Measurements from ENCODE around the gene RSF1.

DNA sequence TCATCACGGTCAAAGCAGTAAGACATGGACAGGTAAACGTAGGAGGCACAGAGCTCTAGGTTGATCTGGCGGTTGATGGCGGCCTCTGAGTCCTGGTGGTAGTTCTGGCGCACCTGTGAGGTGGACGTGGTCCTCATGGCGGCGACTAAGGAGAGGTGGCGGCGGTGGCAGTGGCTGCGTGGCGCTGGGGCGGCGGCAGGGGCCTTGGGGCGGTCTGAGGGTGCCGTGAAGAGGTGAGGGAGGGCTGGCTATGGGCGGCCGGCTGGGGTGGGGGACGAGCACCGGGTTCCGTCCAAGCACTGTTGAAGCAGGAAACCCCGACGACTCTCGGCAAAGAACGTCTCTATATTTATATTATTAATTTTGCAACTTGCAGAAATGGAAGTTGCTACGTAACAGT is 85.6 kb downstream of the RSF1 start:
- no peak for TF ChIP-seq POLR2A (IDR thresholded peaks at IDR 0.05; ENCODE audit: low read length)
- no peak for TF ChIP-seq GATA1 (IDR thresholded peaks at IDR 0.05; ENCODE audit: low read depth, low read length)

Data from erythroblast (primary cell).